DND-41 (cell line): ENCODE measurements around the gene SYCP1.

ENCODE experiments used
- EZH2 ChIP-seq: IDR thresholded peaks from 3 replicates; pipeline ENCODE4 v1.6.1; 2012; ENCODE audit warnings: borderline replicate concordance, low read depth, mild to moderate bottlenecking, moderate library complexity, low read length, inconsistent platforms; ENCODE audit not compliant: severe bottlenecking
- TF ChIP-seq, protein P1 (sequence below): IDR thresholded peaks from 2 replicates; pipeline ENCODE4 v1.5.1; 2012; ENCODE audit warnings: borderline replicate concordance, low read length, moderate library complexity, mild to moderate bottlenecking; ENCODE audit not compliant: poor library complexity, severe bottlenecking; ENCODE audit errors: extremely low read depth

GRCh38 chr1:114828251-114828650 lies 26.4 kb upstream of the SYCP1 start:
- TF ChIP-seq, protein P1, sequence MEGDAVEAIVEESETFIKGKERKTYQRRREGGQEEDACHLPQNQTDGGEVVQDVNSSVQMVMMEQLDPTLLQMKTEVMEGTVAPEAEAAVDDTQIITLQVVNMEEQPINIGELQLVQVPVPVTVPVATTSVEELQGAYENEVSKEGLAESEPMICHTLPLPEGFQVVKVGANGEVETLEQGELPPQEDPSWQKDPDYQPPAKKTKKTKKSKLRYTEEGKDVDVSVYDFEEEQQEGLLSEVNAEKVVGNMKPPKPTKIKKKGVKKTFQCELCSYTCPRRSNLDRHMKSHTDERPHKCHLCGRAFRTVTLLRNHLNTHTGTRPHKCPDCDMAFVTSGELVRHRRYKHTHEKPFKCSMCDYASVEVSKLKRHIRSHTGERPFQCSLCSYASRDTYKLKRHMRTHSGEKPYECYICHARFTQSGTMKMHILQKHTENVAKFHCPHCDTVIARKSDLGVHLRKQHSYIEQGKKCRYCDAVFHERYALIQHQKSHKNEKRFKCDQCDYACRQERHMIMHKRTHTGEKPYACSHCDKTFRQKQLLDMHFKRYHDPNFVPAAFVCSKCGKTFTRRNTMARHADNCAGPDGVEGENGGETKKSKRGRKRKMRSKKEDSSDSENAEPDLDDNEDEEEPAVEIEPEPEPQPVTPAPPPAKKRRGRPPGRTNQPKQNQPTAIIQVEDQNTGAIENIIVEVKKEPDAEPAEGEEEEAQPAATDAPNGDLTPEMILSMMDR: no peak
- no peak for TF ChIP-seq EZH2
